HG02943 (cell line): ENCODE data around the gene AAMP.
"Not testable (repeated sequence)": the region's sequence is repeated elsewhere in the genome, so short reads cannot be mapped to it uniquely, and the experiment has no call there.

Source experiments
- ATAC-seq: cut with Tn5 transposase; IDR thresholded peaks from one replicate; pipeline ENCODE4 v1.9.1; 2021; ENCODE audit warnings: mild to moderate bottlenecking, low read depth, moderate library complexity; ENCODE audit not compliant: unreplicated experiment

AAMP gene

DNA sequence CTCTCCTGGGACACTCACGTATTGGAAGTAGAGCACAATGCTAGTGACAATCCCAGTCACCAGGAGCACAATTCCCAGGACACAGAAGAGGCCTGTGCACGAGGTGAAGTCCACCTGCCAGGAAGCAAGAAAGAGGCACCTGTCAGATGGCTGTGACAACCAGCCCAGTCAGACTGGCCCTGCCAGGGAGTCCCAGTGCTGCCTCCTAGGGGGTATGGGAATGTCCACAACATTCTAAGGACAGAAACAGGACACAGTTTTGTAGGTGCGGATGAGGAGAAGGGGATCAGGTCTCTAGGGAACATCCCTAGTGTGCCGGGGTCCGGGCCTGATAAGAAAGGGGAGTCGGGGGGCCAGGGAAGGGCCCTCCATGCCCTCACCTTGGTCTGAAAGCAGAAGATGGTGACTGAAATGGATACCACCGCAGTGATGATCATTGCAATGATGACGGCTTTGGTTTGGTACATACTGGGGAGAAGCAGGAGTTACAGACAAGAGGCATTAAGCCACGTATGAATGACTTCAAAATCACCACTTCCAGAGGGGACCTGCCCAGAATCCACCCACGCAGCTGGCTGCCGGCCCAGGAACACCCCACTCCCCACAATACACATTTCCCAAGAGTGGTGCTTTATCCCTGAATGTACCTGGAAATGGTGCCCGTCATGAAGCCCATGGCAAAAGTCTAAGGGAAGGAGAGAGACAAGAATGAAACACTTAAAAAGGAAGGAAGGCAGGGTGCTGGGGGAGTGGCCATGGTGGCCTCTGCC, 7.2 kb upstream of the AAMP start:
- ATAC-seq, result no peak

DNA sequence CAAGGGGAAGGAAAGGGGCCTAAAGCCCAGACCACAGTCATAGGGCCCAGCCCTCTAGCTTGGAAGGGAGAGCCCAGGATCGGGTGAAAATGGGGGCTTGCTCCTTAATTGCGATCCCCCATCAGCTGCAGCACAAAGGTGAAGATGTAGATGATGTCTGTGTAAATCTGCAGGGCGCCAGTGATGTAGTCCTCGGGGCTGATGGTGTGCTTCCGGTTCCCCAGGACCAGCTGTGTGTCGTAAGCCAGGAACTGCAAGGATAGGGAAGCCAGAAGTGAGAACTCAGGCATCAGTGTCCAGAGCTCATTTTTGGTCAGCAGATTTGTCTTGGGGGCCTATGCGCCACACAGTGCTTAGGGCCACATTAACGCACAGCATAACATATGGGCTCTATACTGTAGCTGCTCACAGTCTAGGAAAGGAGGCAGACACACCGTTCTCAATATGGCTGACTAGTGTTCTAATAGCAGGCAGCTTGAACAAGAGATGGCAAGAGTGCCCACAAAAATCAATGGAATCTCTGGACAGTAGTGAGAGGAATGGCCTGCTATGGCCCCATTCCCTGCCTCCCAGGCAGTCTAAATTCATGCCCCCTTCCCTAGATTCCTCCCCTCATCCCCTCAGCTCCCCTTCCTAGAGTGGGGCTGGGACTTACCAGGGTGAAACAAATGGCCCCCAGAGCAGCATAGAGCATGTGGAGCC, 5.6 kb upstream of the AAMP start:
- ATAC-seq, result no peak

DNA sequence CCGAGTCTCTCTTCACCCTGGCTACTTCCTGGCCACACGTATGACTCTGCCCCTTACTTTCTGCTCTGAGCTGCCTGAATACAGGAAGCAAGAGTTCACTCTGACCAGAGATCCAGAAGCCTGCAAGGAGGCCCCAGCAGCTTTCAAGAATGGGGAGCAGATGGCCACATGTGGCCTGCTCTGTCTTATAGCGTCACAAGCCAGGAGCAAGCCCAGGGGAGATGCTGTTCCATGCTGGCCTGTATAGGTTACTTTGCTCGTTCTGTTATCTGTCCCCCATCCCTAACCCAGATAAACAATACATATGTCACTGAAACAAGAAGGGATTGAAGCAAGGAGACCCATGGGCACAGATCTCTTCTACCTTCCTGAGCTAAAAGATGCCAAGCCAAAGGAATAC, 4.6 kb upstream of the AAMP start:
- no peak for ATAC-seq

DNA sequence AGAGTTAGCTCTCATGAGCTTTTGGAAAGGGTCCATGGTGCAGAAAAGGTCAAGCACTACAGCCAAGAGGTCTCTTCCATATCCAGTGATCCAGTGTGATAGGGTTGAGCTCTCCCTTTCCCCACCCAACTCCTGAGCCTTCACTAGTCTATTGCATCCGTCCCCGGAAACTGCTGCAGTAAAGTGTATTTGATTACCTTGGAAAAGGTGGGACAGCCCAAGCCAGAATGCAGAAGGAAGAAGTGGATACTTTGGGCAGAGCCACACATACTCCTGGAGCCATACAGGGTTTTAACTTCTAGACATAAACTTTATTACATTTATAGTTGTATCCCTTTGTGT, 3.9 kb upstream of the AAMP start:
- ATAC-seq, result no peak

DNA sequence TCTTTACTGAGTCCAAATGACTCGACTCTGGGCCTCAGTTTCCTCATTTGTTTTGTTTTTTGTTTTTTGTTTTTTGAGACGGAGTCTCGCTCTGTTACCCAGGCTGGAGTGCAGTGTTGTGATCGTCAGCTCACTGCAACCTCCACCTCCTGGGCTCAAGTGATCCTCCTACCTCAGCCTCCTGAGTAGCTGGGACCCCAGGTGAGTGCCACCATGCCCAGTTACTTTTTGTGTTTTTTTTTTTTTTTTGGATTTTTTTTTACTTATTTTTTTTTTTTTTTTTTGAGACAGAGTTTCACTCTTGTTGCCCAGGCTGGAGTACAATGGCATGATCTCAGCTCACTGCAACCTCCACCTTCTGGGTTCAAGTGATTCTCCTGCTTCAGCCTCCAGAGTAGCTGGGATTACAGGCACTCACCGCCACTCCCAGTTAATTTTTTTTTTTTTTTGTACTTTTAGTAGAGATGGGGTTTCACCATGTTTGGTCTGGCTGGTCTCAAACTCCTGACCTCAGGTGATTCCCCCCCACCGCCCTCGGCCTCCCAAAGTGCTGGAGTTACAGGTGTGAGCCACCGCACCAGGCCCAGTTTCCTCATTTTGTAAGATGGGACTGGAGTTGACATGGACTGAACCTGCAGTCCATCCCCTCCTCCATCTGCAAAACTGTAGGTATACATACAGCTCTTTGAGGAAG, 3.4 kb upstream of the AAMP start:
- ATAC-seq, result not testable (repeated sequence)

DNA sequence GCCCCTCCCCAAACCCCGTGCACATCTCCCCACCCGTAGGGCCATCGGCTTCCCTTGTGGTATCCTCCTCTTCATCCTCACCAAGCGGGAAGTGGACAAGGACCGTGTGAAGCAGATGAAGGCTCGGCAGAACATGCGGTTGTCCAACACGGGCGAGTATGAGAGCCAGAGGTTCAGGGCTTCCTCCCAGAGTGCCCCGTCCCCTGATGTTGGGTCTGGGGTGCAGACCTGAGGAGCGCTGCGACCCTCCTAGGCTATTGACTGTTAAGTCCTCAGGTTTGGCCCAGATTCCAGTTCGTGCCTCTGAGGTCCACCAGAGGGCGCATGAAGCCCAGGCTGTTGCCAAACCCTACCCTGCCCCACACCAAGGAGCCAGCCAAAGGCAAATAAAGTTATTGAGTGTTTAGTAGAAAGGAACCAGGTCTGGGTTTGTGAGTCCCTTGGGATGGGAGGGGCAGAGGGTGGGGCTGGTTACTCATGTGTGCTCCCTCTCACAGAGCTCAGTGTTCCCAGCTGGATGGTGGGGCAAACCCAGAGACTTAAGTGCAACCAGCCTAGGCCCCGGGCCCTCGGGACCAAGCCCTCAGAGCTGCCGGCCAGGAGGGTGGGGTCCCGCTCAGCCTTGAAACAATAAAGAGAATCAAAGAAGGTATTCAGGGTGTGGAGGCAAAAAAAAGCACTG, 2.7 kb upstream of the AAMP start:
- no peak for ATAC-seq

DNA sequence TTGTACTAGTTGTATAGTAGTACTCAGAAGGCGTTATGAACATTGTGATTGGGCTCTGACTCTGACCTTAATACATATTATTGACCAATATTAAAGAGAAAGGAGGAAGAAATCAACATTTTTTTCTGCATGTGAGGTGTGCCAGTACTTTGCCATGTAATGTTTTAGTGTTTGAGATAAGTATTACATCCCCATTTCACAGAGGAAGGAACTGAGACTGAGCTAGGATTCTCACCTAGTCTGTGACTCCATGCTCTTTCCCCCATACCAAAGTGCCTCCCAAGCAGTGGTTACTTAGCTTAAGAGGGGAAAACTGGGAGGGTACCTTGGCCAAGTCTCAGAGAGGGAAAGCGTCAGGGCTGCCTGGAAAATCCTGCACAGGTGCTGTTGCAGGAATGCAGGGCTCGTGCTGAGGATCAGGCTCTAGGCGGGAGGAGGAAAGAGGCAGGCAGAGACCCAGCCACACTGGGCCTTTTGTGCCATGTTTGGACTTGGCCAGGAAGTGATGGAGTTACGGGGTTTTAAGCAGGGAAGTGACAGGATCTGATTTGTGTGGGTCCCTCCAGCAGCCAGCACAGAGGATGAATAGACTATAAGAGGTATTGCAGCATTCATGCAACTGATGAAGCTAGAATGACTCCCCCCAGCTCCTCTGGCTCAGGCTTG, 2.1 kb upstream of the AAMP start:
- ATAC-seq, result no peak

DNA sequence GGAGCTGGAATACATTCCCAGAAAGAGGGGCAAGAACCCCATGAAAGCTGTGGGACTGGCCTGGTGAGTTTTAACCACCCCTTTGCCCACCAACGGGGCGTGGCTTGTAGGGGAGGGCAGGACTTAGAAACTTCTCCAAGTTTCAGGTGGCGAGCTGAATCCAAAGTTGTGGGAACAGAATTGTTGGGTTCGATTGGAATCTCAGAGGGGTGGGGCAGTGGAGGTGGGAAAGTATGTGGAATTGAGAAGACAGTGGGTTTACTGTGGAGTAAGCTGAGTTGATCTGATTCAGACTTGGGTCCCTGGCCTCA, 1.5 kb upstream of the AAMP start:
- ATAC-seq, result no peak

DNA sequence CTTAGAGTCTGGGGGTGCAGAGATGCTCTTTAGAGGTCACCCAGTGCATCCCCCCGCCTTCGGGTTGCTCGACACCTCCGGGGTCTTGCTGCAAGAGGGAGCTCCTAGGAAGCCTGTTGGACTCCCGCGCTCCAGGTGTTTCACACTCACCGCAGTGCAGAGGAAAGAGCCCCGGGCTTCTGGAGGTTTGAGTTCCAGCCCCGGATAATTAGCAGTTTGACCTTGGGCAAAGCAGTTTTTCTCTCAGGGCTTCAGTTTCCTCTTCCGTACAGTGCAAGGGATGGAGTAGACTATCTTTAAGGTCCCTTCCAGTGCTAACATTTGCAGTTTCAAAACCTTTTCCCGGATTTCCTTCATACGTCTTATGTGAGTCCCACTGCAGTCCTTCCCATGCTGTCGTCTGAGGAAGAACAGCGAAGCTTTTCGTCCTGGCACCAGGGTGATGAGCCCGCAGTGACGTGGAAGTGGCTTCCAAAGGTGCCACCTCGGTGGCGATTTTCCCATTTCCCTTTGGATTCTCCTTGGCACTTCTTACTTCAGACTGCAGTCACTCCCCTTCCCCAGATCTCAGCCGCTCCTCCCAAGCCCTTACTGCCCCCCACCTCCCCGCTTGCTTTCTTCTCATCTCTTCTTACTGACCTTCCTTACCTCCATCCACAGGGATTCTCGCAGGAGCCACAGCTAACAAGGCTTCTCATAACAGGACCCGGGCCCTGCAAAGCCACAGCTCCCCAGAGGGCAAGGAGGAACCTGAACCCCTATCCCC, 967 bp upstream of the AAMP start:
- no peak for ATAC-seq

DNA sequence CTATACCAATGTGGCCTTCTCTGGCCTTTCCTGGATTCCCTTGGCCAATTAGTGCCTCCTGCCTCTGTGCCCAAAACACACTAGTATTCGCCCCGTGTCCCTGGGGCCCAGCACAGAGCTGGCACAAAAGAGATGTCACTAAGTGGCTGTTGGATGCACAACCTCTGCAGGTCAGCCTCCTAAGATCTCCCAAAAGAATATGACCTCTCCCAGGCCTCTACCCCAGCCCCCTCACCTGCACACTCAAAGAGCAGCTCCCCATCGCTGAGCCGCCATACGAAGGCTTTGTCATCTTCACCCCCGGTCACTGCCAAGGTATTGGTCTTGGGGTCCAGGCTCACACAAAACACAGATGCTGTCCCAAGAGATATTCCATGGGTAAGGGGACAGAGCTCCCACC, 2.7 kb downstream of the AAMP start:
- ATAC-seq, result no peak

DNA sequence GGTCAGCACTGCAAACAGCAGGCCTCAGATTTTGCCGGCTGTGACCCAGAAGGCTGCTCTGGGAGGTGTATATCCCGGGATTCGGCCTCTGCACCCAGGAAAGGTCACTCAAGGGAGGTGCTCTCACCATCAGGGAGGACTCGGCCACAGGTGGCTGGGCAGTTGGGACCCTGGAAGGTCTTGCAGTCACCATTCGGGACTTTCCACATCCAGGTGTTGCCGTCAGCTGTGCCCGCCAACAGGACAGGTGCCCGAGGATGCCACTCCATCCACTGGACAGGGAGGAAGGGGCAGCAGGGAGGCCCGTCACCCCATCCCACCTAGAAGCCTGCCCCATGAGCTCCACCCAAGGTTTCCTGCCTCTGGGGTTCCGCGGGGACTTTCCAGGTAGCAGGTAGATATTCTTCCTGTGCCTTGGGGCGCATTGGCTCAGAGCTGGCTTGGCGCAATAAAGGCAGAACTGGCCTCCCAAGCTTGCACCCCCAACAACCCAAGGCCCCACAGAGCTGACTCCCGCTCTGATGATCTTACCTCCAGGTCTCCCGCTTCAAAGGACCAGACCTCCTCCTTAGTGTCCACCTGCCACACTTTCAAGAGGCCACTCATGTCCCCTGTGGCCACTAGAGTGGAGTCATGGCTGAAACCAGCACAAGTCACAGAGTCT, 3.5 kb downstream of the AAMP start:
- ATAC-seq, result no peak

DNA sequence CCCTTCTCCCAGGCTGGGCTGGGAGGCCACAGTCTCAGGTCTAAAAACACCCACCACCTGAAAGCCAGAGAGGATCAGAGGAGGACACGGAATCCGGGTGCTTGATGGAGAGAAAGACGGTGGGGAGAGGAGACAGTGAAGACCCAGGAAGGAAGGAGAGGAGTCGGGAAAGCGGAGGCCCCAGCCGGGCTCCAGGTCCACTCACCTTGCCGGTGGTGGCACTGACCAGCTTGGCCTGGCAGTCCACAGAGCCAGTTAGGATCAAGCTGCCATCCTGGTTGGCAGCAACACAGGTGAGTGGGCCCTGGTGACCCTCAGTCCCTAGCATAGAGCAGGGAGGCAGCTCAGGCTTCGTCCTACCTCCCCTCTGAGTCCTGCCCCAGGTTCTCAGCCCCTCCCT, 4.3 kb downstream of the AAMP start:
- ATAC-seq, result no peak

DNA sequence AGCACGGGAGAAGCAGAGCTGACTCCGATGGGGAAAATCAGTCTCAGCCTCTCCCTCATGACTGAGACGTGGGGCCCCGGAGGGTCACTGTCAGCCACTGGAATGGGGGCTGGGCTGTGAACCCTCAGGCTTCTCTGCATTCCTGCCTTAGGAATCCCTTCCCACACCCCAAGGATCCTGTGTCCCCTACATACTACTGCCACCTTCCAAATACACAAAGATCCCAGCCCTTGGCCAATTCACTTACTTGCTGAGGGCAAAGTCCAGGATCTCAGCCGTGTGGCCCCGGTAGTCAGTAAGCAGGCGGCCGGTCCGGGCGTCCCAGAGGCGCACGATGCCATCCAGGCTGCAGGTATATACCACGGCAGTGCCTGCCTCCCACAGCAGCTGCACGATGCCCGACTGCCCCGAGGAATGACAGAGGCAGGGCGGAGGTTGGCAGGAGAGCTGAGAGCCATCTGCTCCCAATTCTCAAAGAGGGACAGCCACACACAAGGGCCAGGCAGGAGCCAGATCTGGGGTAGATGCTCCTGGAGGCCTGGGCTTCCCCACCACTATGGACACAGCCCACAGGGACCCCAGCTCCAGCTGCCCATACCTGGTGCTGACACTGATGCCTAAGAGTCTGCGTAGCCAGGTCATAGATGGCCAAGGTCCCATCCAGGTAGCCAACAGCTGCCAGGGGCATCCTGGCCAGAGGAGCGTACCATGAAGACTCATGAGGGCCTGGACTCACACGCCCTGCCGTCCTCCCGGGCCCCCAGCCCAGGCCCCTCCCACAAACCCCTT, 5.0 kb downstream of the AAMP start:
- ATAC-seq, result no peak

DNA sequence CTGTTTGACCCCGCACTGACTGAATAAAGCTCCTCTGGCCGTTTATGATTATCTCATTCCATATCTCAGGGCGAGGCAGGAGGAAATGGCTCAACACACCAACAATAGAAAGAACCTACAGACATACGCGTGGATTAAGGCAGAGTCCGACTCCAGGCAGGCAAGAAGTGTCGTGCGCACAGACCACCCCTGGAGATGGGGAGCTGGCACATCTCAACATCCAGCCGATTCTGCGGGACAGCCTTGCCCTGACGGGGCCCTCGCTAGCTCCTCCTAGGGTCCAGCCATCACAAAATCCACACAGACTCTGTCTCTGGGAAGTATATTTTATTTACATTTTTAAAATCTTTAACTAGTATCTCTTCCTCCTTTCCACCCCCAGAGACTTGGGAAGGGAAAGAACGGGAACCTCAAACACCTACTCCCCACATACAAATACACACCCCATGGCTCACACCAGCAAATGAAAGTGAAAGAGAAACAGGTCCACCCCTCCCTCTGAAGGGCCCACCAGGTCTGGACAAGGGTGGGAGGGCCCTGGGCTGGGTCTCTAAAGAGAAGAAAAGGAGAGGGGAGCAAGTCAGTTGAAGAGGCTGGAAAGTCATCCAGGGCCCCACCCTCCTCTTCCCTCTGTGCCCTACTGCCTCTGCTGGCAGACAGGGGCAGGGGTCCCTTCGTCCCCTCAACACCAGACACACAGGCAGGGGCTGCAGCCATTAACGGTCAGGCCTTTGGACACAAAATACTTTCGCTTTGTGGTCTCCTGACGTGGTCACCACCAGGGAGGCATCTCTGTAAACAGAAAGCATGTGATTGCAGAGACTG, 5.9 kb downstream of the AAMP start:
- ATAC-seq, result no peak

DNA sequence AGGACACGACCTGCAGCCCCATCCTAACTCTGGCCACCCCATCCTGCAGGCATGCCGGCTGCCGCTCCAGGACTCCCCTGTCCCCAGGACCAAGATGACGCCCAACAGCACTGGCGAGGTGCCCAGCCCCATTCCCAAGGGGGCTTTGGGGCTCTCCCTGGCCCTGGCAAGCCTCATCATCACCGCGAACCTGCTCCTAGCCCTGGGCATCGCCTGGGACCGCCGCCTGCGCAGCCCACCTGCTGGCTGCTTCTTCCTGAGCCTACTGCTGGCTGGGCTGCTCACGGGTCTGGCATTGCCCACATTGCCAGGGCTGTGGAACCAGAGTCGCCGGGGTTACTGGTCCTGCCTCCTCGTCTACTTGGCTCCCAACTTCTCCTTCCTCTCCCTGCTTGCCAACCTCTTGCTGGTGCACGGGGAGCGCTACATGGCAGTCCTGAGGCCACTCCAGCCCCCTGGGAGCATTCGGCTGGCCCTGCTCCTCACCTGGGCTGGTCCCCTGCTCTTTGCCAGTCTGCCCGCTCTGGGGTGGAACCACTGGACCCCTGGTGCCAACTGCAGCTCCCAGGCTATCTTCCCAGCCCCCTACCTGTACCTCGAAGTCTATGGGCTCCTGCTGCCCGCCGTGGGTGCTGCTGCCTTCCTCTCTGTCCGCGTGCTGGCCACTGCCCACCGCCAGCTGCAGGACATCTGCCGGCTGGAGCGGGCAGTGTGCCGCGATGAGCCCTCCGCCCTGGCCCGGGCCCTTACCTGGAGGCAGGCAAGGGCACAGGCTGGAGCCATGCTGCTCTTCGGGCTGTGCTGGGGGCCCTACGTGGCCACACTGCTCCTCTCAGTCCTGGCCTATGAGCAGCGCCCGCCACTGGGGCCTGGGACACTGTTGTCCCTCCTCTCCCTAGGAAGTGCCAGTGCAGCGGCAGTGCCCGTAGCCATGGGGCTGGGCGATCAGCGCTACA, 7.0 kb downstream of the AAMP start:
- no peak for ATAC-seq

DNA sequence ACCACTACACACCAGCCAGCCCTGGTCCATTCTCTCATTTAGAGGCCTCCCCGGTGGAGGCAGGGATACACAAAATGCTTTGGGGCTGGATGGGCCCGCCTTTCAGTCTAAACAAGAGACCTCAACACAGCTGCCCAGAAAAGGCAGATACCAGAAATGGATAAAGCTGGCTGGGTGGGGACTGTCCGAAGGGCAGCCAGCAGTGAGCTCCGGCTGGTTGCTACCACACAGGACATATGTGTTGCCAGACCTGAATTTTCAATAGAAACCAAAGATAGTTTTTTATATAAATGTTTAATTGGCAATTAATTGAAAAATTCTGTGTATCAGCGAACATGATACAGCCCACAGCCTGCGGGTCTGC, 7.7 kb downstream of the AAMP start:
- no peak for ATAC-seq
